Tibial artery (tissue), 4 donors: Measurements from ENCODE around the gene DPP3.

Experiments used
- DNase-seq, 2 donors: peaks; one replicate each; pipeline ENCODE4 v3.0.0-alpha.2; 2019
- H3K27ac ChIP-seq, 2 donors: fragments of 200-600 bp; sonication (generic) in 1 of 2; 1 replicate in 1 of 2; 2 replicates in 1 of 2; pipeline ENCODE4 v1.5.1; 2018 to 2019; ENCODE audit warnings: mild to moderate bottlenecking in 1 of 2
- H3K27me3 ChIP-seq, 2 donors: fragments of 200-600 bp; sonication (generic) in 1 of 2; one replicate each; pipeline versions ENCODE4 v1.5.1 to v1.6.0; 2016 to 2019
- H3K36me3 ChIP-seq, 3 donors: fragments of 200-600 bp; sonication (generic) in 2 of 3; one replicate each; pipeline ENCODE4 v1.5.1; 2016 to 2019; ENCODE audit warnings: mild to moderate bottlenecking in 2 of 3
- H3K4me1 ChIP-seq, 4 donors: fragments of 200-600 bp; sonication (generic) in 2 of 4; 1 replicate in 3 of 4; 2 replicates in 1 of 4; pipeline ENCODE4 v1.5.1; 2016 to 2019
- H3K4me3 ChIP-seq, 2 donors: fragments of 200-600 bp; sonication (generic) in 1 of 2; 1 replicate in 1 of 2; 2 replicates in 1 of 2; pipeline ENCODE4 v1.5.1; 2018 to 2019; ENCODE audit warnings: mild to moderate bottlenecking in 2 of 2
- H3K9me3 ChIP-seq, 3 donors: fragments of 200-600 bp; sonication (generic) in 1 of 3; one replicate each; pipeline ENCODE4 v1.5.1; 2016 to 2019
- intact Hi-C: fragments of 100-400 bp; cut with DNase I; formaldehyde crosslinking; loops from one replicate; pipeline ENCODE4 v1.15.0; 2023; ENCODE audit warnings: low total_unique reads
- TF ChIP-seq, protein P1 (sequence below), 2 experiments: fragments of 200-600 bp in 1 of 2; fragments of 450-650 bp in 1 of 2; IDR thresholded peaks; one replicate each; pipeline ENCODE4 v1.5.1; 2017 to 2019; ENCODE audit warnings: antibody characterized with exemption in 2 of 2, mild to moderate bottlenecking in 1 of 2, moderate library complexity in 1 of 2

DPP3 gene

DNA sequence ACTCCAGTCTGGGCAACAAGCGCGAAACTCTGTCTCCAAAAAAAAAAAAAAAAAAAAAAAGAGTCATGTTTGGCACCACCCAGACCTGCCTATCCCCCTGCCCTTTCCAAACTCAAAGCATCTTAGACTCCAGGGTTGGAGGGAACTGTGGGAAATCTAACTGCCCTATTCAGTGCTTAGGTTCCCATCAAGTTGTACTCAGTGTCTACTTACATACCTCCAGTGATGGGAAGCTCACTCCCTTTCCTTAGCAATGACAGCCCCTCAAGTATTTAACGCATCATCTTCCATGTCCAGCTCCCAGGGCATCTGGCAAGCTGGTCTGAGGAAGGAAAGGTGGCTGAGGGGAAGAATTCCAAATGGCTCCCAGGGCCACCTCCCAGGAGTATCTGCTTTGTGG lies 69.5 kb downstream of the DPP3 start:
- H3K4me3 ChIP-seq, result no peak overlapping the region
- no peaks in the 10 kb centered on the region for H3K27me3 ChIP-seq
- no peak for DNase-seq
- intact Hi-C loops, result no loop called here
- H3K27ac ChIP-seq, result no peak overlapping the region
- H3K36me3 ChIP-seq, result no peaks in the 10 kb centered on the region
- H3K4me1 ChIP-seq, result peaks cover 0 to 26% (median 18%) of the 10 kb centered on the region in 4 donors
- no peaks in the 10 kb centered on the region for H3K9me3 ChIP-seq
- TF ChIP-seq, protein P1, sequence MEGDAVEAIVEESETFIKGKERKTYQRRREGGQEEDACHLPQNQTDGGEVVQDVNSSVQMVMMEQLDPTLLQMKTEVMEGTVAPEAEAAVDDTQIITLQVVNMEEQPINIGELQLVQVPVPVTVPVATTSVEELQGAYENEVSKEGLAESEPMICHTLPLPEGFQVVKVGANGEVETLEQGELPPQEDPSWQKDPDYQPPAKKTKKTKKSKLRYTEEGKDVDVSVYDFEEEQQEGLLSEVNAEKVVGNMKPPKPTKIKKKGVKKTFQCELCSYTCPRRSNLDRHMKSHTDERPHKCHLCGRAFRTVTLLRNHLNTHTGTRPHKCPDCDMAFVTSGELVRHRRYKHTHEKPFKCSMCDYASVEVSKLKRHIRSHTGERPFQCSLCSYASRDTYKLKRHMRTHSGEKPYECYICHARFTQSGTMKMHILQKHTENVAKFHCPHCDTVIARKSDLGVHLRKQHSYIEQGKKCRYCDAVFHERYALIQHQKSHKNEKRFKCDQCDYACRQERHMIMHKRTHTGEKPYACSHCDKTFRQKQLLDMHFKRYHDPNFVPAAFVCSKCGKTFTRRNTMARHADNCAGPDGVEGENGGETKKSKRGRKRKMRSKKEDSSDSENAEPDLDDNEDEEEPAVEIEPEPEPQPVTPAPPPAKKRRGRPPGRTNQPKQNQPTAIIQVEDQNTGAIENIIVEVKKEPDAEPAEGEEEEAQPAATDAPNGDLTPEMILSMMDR (IDR thresholded peaks at IDR 0.05), result no peak

DNA sequence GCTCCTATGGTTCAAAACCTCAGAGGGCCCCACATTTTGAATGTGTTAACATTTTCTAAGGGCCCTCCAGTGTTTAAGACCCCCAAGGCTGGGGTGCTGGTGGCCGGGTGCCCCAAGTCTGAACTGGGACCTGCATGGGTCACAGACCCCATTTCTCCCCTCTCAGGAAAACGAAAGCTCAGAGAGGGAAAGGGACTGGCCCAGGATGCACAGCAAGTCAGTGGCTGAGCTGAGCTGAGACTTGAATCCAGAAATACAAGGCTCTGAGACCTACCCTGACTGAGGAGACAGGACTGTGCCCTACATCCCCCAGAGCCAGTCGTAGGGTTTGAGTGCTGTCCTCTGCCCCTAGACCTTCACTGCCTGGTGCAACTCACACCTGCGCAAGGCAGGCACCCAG lies 70.7 kb downstream of the DPP3 start:
- Histone ChIP-seq H3K9me3 (no peaks in the 10 kb centered on the region), H3K27me3 (peaks cover 0 to 4% of the 10 kb centered on the region in 2 donors), H3K4me3 (no peak overlapping the region), H3K36me3 (no peaks in the 10 kb centered on the region), H3K4me1 (peaks cover 0 to 15% (median 8%) of the 10 kb centered on the region in 4 donors), H3K27ac (no peak overlapping the region)
- intact Hi-C loops, result no loop called here
- DNase-seq, result no peak
- TF ChIP-seq, protein P1 (IDR thresholded peaks at IDR 0.05), result no peak

DNA sequence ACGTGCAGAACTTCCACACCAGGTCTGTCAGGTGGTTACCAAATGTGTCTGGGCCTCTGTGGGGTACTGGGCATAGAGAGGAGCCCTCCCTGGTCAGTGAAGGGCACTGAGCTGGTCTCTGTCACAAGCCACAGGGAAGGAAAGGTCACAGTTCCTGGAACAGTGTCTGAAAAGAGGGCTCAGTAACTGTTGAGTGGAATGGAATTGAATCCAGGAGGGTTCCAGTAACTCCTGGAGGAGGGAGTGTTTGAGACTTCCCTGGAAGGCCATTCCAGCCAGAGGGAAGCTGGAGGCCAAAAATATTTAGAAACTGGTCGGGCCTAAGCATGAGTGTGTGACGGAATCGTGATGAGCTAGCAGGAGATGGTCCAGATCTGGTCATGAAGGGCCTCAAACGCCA lies 74.4 kb downstream of the DPP3 start:
- intact Hi-C loops, result no loop called here
- TF ChIP-seq, protein P1 (IDR thresholded peaks at IDR 0.05), result no peak
- H3K4me1 ChIP-seq, result peaks cover 0 to 12% (median 10%) of the 10 kb centered on the region in 4 donors

DNA sequence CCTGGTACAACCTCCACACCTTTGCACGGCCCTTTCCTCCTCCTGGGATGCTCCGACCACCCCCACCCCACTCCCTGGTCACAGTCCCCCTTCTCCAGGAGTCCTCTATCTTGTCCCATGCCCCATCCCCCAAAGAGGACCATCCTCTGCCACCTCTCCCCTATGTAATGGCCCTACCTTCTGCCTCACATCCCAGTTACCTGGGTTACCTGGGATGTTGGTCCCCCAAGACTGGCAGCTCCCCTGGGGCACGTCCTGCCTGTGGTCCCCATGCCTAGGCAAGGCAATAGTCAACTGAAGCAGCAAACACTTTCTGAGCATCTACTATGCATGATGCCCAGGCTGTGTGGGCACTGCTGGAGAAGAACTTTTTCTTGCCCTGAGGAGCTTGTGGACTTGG lies 75.2 kb downstream of the DPP3 start:
- H3K36me3 ChIP-seq, result no peaks in the 10 kb centered on the region
- H3K27ac ChIP-seq, result no peak overlapping the region
- H3K4me3 ChIP-seq, result no peak overlapping the region
- TF ChIP-seq, protein P1 (IDR thresholded peaks at IDR 0.05), result no peak
- peaks cover 0 to 13% (median 11%) of the 10 kb centered on the region in 4 donors for H3K4me1 ChIP-seq
- peaks cover 0 to 24% of the 10 kb centered on the region in 2 donors for H3K27me3 ChIP-seq
- H3K9me3 ChIP-seq, result no peaks in the 10 kb centered on the region
- DNase-seq, result no peak
- intact Hi-C loops, result no loop called here

More for the DNA sequence above, 74.4 kb downstream of the DPP3 start:
- H3K27ac ChIP-seq, result no peak overlapping the region
- H3K36me3 ChIP-seq, result no peaks in the 10 kb centered on the region
- no peak overlapping the region for H3K4me3 ChIP-seq
- peaks cover 0 to 24% of the 10 kb centered on the region in 2 donors for H3K27me3 ChIP-seq
- no peak for DNase-seq
- no peaks in the 10 kb centered on the region for H3K9me3 ChIP-seq

DNA sequence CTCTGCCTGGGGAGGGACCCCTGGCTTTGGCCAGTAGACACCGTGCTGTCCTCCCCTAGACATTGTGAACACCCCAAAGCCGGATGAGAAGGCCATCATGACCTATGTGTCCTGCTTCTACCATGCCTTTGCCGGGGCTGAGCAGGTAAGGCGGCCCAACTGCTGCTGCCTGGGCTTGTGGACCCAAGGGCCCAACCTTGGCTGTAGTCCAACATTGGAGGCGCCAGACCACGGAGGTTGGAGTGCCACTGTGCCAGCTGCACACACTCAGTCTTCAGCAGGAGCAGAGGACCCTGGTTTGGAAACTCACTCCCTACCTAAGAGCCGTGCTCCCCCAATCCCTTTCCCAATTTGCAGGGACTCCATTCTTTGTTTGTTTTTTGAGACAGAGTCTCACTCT lies 75.9 kb downstream of the DPP3 start:
- intact Hi-C loops, result no loop called here
- Histone ChIP-seq H3K4me1 (peaks cover 0 to 13% (median 11%) of the 10 kb centered on the region in 4 donors), H3K36me3 (no peaks in the 10 kb centered on the region), H3K4me3 (no peak overlapping the region), H3K27me3 (peaks cover 0 to 24% of the 10 kb centered on the region in 2 donors), H3K9me3 (no peaks in the 10 kb centered on the region), H3K27ac (no peak overlapping the region)
- TF ChIP-seq, protein P1 (IDR thresholded peaks at IDR 0.05), result no peak
- no peak for DNase-seq
